DOHH2 (cell line): ENCODE data around the gene ARF3.

Experiments used
- CTCF ChIP-seq: fragments of 200-600 bp; sonication (generic); IDR thresholded peaks from one replicate; pipeline ENCODE4 v1.5.1; 2014; ENCODE audit warnings: antibody characterized with exemption, mild to moderate bottlenecking, low read depth, low read length; ENCODE audit not compliant: poor library complexity, severe bottlenecking
- EZH2phosphoT487 ChIP-seq: fragments of 200-600 bp; sonication (generic); IDR thresholded peaks from 2 replicates; pipeline ENCODE4 v1.6.1; 2017; ENCODE audit warnings: borderline replicate concordance, mild to moderate bottlenecking, antibody characterized with exemption, low read length, moderate library complexity, mixed read lengths

- TF ChIP-seq CTCF (no peak), EZH2phosphoT487 (no peak)
Observed at GRCh38 chr12:48972952-48973483, 15.7 kb upstream of the ARF3 start.
